Naive thymus-derived CD8-positive, alpha-beta T cell (primary cell): ENCODE data around the gene PCBP2. TPM values are rescaled to one million over a fixed set of nuclear protein-coding genes. Genes with fewer than 3 reads are reported as not detected.
A peak's percentile ranks its signal among the peaks of the same experiment; 100 is the strongest.

ENCODE experiments used
- ATAC-seq, 2 donors: fragments of 150-1000 bp; cut with Tn5 transposase in 1 of 2; sonication (Bioruptor Pico), chemical (Tn5 transposase) in 1 of 2; 1 replicate in 1 of 2; 2 replicates in 1 of 2; pipeline ENCODE4 v1.10.0; 2021; ENCODE audit warnings: mild to moderate bottlenecking in 2 of 2, moderate library complexity in 2 of 2
- POLR2A ChIA-PET: fragments of 350-600 bp; sonication (Branson Sonifier 250); formaldehyde crosslinking; loops from one replicate; lab custom pipeline; 2021; ENCODE audit warnings: antibody characterized with exemption; lab: Charles Lee
- DNase-seq, 10 donors: peaks; one replicate each; pipeline versions ENCODE4 v3.0.0 to v3.0.0-alpha.2; 2020 to 2022
- H3K27ac Mint-ChIP-seq, 10 donors: one replicate each; pipeline ENCODE4 v1.8.0; 2020 to 2022; ENCODE audit warnings: mild to moderate bottlenecking in 10 of 10, mixed read lengths in 10 of 10, moderate library complexity in 4 of 10, inconsistent platforms in 1 of 10
- H3K27me3 Mint-ChIP-seq, 5 donors: one replicate each; pipeline ENCODE4 v1.8.0; 2021 to 2022; ENCODE audit warnings: mixed read lengths in 5 of 5
- H3K36me3 Mint-ChIP-seq, 3 donors: one replicate each; pipeline ENCODE4 v1.8.0; 2020 to 2022; ENCODE audit warnings: mixed read lengths in 3 of 3, mild to moderate bottlenecking in 2 of 3, inconsistent platforms in 1 of 3
- H3K4me1 Mint-ChIP-seq, 4 donors: one replicate each; pipeline ENCODE4 v1.8.0; 2021 to 2022; ENCODE audit warnings: mixed read lengths in 4 of 4
- H3K4me3 Mint-ChIP-seq, 10 donors: one replicate each; pipeline ENCODE4 v1.8.0; 2020 to 2022; ENCODE audit warnings: mild to moderate bottlenecking in 10 of 10, mixed read lengths in 10 of 10, moderate library complexity in 6 of 10, inconsistent platforms in 1 of 10
- H3K9me3 Mint-ChIP-seq, 9 donors: one replicate each; pipeline ENCODE4 v1.8.0; 2020 to 2022; ENCODE audit warnings: mixed read lengths in 9 of 9, mild to moderate bottlenecking in 3 of 9, inconsistent platforms in 1 of 9, moderate library complexity in 1 of 9
- polyA plus RNA-seq, 3 donors: library from polyadenylated mRNA; unstranded; fragments of 300-500 nt; fragmentation: Illumina TruSeq; gene quantifications; one replicate each; pipeline ENCODE4 v1.2.3, GENCODE V29; 2021
- total RNA-seq, 8 experiments: library from RNA in 2 of 8; stranded (reverse) in 2 of 8; gene quantifications; one replicate each; pipeline ENCODE4 v1.2.3 and lab custom pipeline; 2021 to 2026

The PCBP2 gene
- total and polyA plus RNA-seq, 5 experiments from 2014 or later: 143 to 917 (median 157) TPM

DNA sequence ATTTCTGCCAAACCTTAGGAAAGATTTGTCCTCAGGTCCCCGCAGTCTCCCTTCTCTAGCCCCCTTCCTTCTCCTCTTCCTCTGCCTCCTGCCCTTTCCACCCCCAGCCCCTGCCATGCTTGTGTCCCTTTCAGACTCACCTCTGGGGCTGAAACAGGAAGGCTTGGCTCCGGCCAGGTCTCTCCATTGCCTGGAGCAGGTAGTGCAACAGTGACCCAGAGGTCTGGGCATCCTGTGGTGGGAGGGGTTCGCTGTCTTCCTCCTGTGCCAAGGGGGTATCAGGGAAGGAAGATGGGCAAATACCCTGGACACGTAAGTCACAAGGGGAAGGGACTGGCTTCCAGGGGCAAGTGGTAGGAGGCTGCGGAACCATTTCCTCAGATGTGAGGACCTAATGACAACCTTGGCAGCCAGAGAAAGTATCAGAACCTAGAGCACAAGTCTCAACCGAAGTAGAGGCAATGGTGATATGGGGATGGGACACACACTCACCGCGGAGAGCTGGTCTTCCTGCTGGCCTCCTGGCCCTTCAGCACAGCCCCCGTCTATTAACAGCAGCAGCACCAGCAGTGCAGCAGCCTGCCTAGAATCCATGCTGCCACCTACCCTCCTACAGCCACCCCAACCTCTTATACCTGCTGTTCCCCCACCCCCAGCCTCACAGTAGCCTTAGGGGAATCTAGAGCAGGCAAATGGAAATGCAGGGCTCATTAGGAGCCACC lies 55.1 kb downstream of the PCBP2 start, which contains the start of gene NPFF:
TSS of gene NPFF (minus strand) at position 604 of the 722 bp plus-strand sequence. CDS start at position 594, 10 bp downstream.
- H3K4me1 Mint-ChIP-seq: peaks cover 5 to 28% (median 14%) of the 10 kb centered on the region in 4 donors
- no peaks in the 10 kb centered on the region for H3K27me3 Mint-ChIP-seq
- peak within 1 kb of the TSS in 2 of 10 donors; percentile 27 to 75 for H3K27ac Mint-ChIP-seq
- ATAC-seq (no peak), DNase-seq (no peak)
- POLR2A ChIA-PET: interaction anchor here (2.0 kb wide), 1 partner anchor 14 kb away, joined by 4 read pairs; no protein-coding TSS in a partner anchor
- H3K9me3 Mint-ChIP-seq: no peaks in the 10 kb centered on the region
- peaks cover 0 to 25% (median 1%) of the 10 kb centered on the region in 3 donors for H3K36me3 Mint-ChIP-seq
- no peak within 1 kb of the TSS for H3K4me3 Mint-ChIP-seq

DNA sequence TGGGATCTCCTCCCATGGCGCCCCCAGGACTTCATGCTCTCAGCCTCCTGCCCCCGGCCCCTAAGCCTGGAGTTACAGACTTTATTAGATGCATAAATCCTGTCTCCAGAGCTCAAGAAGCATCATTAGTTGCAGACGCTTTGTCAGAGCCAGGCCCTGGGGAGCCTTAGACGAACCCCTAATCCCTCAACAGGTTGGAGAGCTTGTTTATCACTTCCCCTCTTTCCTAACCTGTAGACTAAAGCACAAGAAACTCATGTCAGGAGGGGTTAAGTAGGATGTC lies 55.6 kb downstream of the PCBP2 start:
- H3K27ac Mint-ChIP-seq: no peak overlapping the region
- POLR2A ChIA-PET: interaction anchor here (2.0 kb wide), 1 partner anchor 15 kb away, joined by 4 read pairs; no protein-coding TSS in a partner anchor
- H3K36me3 Mint-ChIP-seq: peaks cover 0 to 30% (median 1%) of the 10 kb centered on the region in 3 donors
- H3K27me3 Mint-ChIP-seq: no peaks in the 10 kb centered on the region
- DNase-seq: no peak
- ATAC-seq: no peak
- no peak overlapping the region for H3K4me3 Mint-ChIP-seq
- H3K9me3 Mint-ChIP-seq: no peaks in the 10 kb centered on the region
- peaks cover 3 to 23% (median 10%) of the 10 kb centered on the region in 4 donors for H3K4me1 Mint-ChIP-seq

GRCh38 chr12:53508534-53509170 lies 56.8 kb downstream of the PCBP2 start:
- POLR2A ChIA-PET: interaction anchor here (0.5 to 2.0 kb wide), 13 partner anchors 8 to 164 kb away, joined by 3 to 6 read pairs (median 4); partner anchors contain the start of genes MAP3K12, PRR13 and TARBP2
- Mint-ChIP-seq H3K4me3 (no peak overlapping the region), H3K4me1 (peaks cover 3 to 19% (median 8%) of the 10 kb centered on the region in 4 donors), H3K27me3 (no peaks in the 10 kb centered on the region), H3K27ac (peak overlapping the region in 6 of 10 donors; percentile 19 to 87 (median 70)), H3K9me3 (no peaks in the 10 kb centered on the region), H3K36me3 (peaks cover 0 to 39% (median 1%) of the 10 kb centered on the region in 3 donors)
- ATAC-seq: peak; percentile 97 to 99
- DNase-seq: peak; percentile 65 to 89 (median 78)

DNA sequence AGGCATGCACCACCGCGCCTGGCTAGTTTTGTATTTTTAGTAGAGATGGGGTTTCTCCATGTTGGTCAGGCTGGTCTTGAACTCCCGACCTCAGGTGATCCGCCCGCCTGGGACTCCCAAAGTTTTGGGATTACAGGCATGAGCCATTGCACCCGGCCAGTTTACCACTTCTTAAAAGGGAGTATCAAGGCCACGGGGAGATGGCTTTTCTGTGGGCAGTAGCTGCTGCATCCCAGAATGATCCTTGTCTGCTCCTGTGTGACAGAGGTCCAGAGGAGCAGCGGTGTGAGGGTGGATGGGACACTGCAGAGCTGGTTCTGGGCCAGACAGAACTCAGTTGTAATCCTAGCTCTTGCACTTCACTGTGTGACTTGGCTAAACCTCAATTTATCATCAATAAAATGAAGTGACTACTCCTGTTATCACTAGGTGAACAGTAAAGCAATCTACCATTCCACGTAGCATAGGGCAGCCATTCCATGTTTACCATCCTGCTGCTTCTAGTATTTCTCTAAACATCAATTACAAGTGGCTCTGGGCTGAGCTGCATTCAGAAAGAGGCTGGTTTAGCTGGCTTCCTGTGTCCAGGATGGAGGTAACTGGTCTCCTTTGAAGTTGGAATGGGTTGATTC lies 58.4 kb downstream of the PCBP2 start:
- no peak for DNase-seq
- peaks cover 3 to 13% (median 8%) of the 10 kb centered on the region in 4 donors for H3K4me1 Mint-ChIP-seq
- H3K9me3 Mint-ChIP-seq: no peaks in the 10 kb centered on the region
- no peak overlapping the region for H3K27ac Mint-ChIP-seq
- no peaks in the 10 kb centered on the region for H3K27me3 Mint-ChIP-seq
- ATAC-seq: no peak
- POLR2A ChIA-PET: interaction anchor here (1.1 kb wide), 1 partner anchor 17 kb away, joined by 3 read pairs; no protein-coding TSS in a partner anchor
- no peak overlapping the region for H3K4me3 Mint-ChIP-seq
- H3K36me3 Mint-ChIP-seq: peaks cover 0 to 41% (median 0%) of the 10 kb centered on the region in 3 donors

DNA sequence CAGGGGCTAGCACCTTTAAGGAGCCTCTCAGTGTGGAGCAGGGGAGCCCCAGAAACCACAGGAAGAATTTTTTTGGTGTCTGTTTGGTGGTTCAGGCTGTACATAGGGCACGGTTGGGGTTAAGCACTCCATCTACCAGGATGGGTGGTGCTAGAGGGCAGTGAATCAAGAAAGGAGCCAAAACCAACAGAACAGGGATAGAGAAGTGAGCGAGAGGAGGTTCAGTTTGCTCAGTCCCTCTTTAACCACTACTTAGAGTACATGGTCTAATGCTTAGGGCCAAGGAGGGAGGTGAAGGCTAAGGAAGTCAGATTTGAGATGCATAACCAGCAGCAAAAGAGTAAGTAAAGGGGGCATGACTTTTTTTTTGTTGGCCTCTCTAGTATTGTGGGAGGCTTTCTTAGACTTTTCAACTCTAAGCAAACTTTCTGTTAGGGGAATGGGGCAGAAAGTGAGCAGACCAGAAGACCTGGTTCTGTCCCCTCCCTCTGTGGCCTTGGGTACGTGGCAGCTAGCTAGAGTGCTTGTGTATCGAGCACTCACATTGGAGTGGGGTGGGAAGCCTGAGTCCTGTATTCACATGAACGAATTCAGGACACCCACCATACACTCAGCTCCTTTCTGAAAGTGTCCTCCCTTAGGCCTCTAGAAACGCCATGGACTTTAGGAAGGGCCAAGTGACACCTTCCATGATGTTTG lies 62.0 kb downstream of the PCBP2 start:
- H3K9me3 Mint-ChIP-seq: no peaks in the 10 kb centered on the region
- peaks cover 0 to 5% (median 2%) of the 10 kb centered on the region in 4 donors for H3K4me1 Mint-ChIP-seq
- no peak overlapping the region for H3K4me3 Mint-ChIP-seq
- DNase-seq: no peak
- POLR2A ChIA-PET: interaction anchor here (1.1 kb wide), 1 partner anchor 134 kb away, joined by 4 read pairs; the partner anchor contains the start of gene SP1
- peaks cover 0 to 59% (median 0%) of the 10 kb centered on the region in 3 donors for H3K36me3 Mint-ChIP-seq
- ATAC-seq: no peak
- no peaks in the 10 kb centered on the region for H3K27me3 Mint-ChIP-seq
- H3K27ac Mint-ChIP-seq: peak overlapping the region in 5 of 10 donors; percentile 8 to 78 (median 35)

DNA sequence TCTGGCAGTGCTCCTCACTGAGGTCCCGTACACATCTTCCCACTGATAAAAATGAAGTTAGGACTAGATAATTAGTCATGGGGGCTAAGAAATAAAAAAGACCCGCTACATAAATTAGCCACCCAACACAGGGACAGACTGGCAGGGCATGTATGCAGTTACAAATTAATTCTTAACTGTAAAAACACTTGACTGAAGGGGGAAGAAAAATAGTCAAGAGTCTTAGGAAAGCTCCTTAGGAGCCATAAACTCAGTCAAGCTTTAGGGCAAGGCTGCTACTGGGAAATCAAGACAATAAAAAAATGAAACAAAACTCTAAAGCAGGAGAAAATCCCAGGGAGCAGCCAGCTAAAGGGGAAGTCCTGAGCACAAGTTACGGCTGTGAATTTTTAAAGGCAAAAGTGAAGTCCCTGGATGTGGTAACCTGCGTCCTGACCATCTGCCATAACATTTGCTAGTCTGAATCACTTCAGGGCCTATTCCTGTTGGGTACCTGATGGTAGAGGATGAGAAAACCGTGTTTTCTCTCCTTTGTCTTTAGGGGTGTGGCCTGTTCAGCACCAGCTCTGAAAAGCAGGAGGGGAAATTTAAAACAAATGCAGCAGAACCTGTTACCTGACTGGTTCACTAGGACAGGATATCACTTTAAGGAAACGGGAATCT lies 62.9 kb downstream of the PCBP2 start:
- Mint-ChIP-seq H3K4me1 (no peaks in the 10 kb centered on the region), H3K27me3 (no peaks in the 10 kb centered on the region), H3K4me3 (no peak overlapping the region), H3K9me3 (no peaks in the 10 kb centered on the region), H3K27ac (peak overlapping the region in 1 of 10 donors; percentile 49), H3K36me3 (peaks cover 0 to 68% (median 0%) of the 10 kb centered on the region in 3 donors)
- POLR2A ChIA-PET: interaction anchor here (1.1 kb wide), 1 partner anchor 135 kb away, joined by 4 read pairs; the partner anchor contains the start of gene SP1
- DNase-seq (no peak), ATAC-seq (no peak)

GRCh38 chr12:53515291-53515680 lies 63.4 kb downstream of the PCBP2 start:
- no peaks in the 10 kb centered on the region for H3K27me3 Mint-ChIP-seq
- POLR2A ChIA-PET: interaction anchor here (1.1 kb wide), 1 partner anchor 136 kb away, joined by 4 read pairs; the partner anchor contains the start of gene SP1
- H3K4me1 Mint-ChIP-seq: no peaks in the 10 kb centered on the region
- H3K36me3 Mint-ChIP-seq: peaks cover 0 to 73% (median 0%) of the 10 kb centered on the region in 3 donors
- H3K4me3 Mint-ChIP-seq: no peak overlapping the region
- peak overlapping the region in 3 of 10 donors; percentile 28 to 66 (median 49) for H3K27ac Mint-ChIP-seq
- no peak for DNase-seq
- no peaks in the 10 kb centered on the region for H3K9me3 Mint-ChIP-seq
- no peak for ATAC-seq

GRCh38 chr12:53516758-53517455 lies 65.0 kb downstream of the PCBP2 start:
- DNase-seq: no peak
- Mint-ChIP-seq H3K4me3 (no peak overlapping the region), H3K36me3 (peaks cover 10 to 83% (median 10%) of the 10 kb centered on the region in 3 donors), H3K27me3 (no peaks in the 10 kb centered on the region), H3K27ac (peak overlapping the region in 1 of 10 donors; percentile 61), H3K4me1 (peaks cover 0 to 2% (median 0%) of the 10 kb centered on the region in 4 donors), H3K9me3 (no peaks in the 10 kb centered on the region)
- ATAC-seq: no peak
- POLR2A ChIA-PET: interaction anchor here (0.5 kb wide), 1 partner anchor 25 kb away, joined by 3 read pairs; no protein-coding TSS in a partner anchor

GRCh38 chr12:53518381-53518780 lies 66.5 kb downstream of the PCBP2 start:
- H3K4me3 Mint-ChIP-seq: no peak overlapping the region
- DNase-seq (no peak), ATAC-seq (no peak)
- peaks cover 10 to 83% (median 13%) of the 10 kb centered on the region in 3 donors for H3K36me3 Mint-ChIP-seq
- H3K4me1 Mint-ChIP-seq: peaks cover 0 to 2% (median 0%) of the 10 kb centered on the region in 4 donors
- no peaks in the 10 kb centered on the region for H3K27me3 Mint-ChIP-seq
- no peaks in the 10 kb centered on the region for H3K9me3 Mint-ChIP-seq
- peak overlapping the region in 1 of 10 donors; percentile 41 for H3K27ac Mint-ChIP-seq
- POLR2A ChIA-PET: interaction anchor here (0.7 kb wide), 1 partner anchor 179 kb away, joined by 3 read pairs; no protein-coding TSS in a partner anchor

DNA sequence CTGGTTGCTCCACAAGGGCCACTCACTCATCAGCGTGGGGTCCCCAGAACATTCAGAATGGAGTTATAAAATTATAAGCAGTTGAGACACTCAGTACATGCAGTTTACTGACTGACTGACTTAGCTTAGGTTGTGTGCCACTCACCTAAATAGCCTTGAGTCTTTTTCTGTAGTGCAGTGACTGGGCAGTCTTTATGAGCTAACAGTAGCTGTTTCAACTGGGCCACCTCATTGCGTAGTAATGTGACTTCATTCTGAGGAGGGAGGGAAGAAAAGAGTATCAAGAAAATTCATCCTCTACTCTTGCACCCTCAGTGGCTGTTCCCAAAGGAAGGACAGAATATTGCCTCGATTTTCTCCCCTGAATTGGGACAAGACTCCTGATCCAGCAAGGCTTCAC lies 71.2 kb downstream of the PCBP2 start:
- POLR2A ChIA-PET: no interaction called here
- DNase-seq (no peak), ATAC-seq (no peak)
- no peak overlapping the region for H3K4me3 Mint-ChIP-seq
- no peaks in the 10 kb centered on the region for H3K27me3 Mint-ChIP-seq
- peaks cover 10 to 84% (median 22%) of the 10 kb centered on the region in 3 donors for H3K36me3 Mint-ChIP-seq
- no peaks in the 10 kb centered on the region for H3K9me3 Mint-ChIP-seq
- H3K4me1 Mint-ChIP-seq: peaks cover 0 to 4% (median 0%) of the 10 kb centered on the region in 4 donors
- H3K27ac Mint-ChIP-seq: no peak overlapping the region

GRCh38 chr12:53524476-53524875 lies 72.6 kb downstream of the PCBP2 start:
- ATAC-seq: no peak
- no peak for DNase-seq
- Mint-ChIP-seq H3K4me3 (no peak overlapping the region), H3K36me3 (peaks cover 10 to 77% (median 22%) of the 10 kb centered on the region in 3 donors), H3K27me3 (no peaks in the 10 kb centered on the region), H3K4me1 (peaks cover 0 to 4% (median 0%) of the 10 kb centered on the region in 4 donors), H3K9me3 (no peaks in the 10 kb centered on the region), H3K27ac (peak overlapping the region in 2 of 10 donors; percentile 4 to 19)
- POLR2A ChIA-PET: no interaction called here
